Pulmonary artery endothelial cell (primary cell): Measurements from ENCODE around the gene NCAM1. TPM values are rescaled to one million over a fixed set of nuclear protein-coding genes. Genes with fewer than 3 reads are reported as not detected.
A peak's percentile ranks its signal among the peaks of the same experiment; 100 is the strongest.
"Not testable (repeated sequence)": the region's sequence is repeated elsewhere in the genome, so short reads cannot be mapped to it uniquely, and the experiment has no call there.

Experiments used
- DNase-seq: peaks from one replicate; pipeline ENCODE4 v3.0.0-alpha.2; 2011; ENCODE audit warnings: low read depth, low spot score
- total RNA-seq: library from RNA; depleted of rRNA; stranded (reverse); fragments of >200 nt; gene quantifications from 2 replicates; pipeline ENCODE4 v1.2.3, GENCODE V29; 2014

The NCAM1 gene
- 0.07 and 0.32 TPM in 2 replicates for total RNA-seq

- DNase-seq = peak; percentile 1
Observed at GRCh38 chr11:112961146-112961668, at the start of gene NCAM1. Gene NCAM1, plus strand, starts transcription at chr11:112961420.

- no peak for DNase-seq
Observed at GRCh38 chr11:112922606-112923005, 38.6 kb upstream of the NCAM1 start.

GRCh38 chr11:112924836-112925235, 36.4 kb upstream of the NCAM1 start:
- not testable (repeated sequence) for DNase-seq

- no peak for DNase-seq
Observed at GRCh38 chr11:112925516-112926310, 35.5 kb upstream of the NCAM1 start.

GRCh38 chr11:112928136-112928535, 33.1 kb upstream of the NCAM1 start:
- DNase-seq = no peak

GRCh38 chr11:112929432-112929831, 31.8 kb upstream of the NCAM1 start:
- DNase-seq = no peak

GRCh38 chr11:112931703-112932102, 29.5 kb upstream of the NCAM1 start:
- no peak for DNase-seq

- no peak for DNase-seq
Observed at GRCh38 chr11:112932593-112932992, 28.6 kb upstream of the NCAM1 start.

- DNase-seq = no peak
Observed at GRCh38 chr11:112933970-112934369, 27.2 kb upstream of the NCAM1 start.

- no peak for DNase-seq
Observed at GRCh38 chr11:112941104-112941503, 20.1 kb upstream of the NCAM1 start.

GRCh38 chr11:112942966-112943643, 18.1 kb upstream of the NCAM1 start:
- DNase-seq = no peak

- DNase-seq = no peak
Observed at GRCh38 chr11:112946866-112947265, 14.4 kb upstream of the NCAM1 start.

GRCh38 chr11:112949781-112950575, 11.2 kb upstream of the NCAM1 start:
- no peak for DNase-seq

GRCh38 chr11:112958670-112959069, 2.5 kb upstream of the NCAM1 start:
- no peak for DNase-seq

GRCh38 chr11:112961751-112962578, 745 bp downstream of the NCAM1 start:
- no peak for DNase-seq

GRCh38 chr11:112962579-112963367, 1.6 kb downstream of the NCAM1 start:
- DNase-seq = no peak

- no peak for DNase-seq
Observed at GRCh38 chr11:112963368-112963955, 2.2 kb downstream of the NCAM1 start.

GRCh38 chr11:112965656-112966055, 4.4 kb downstream of the NCAM1 start:
- DNase-seq = no peak

GRCh38 chr11:112966561-112966960, 5.3 kb downstream of the NCAM1 start:
- DNase-seq = no peak

- DNase-seq = no peak
Observed at GRCh38 chr11:112967082-112967481, 5.9 kb downstream of the NCAM1 start.
